Femur (tissue), 1 donor: ENCODE results near the gene OTULIN.

Experiments used
- DNase-seq: peaks from one replicate; pipeline ENCODE4 v3.0.0-alpha.2; 2017

OTULIN gene

GRCh38 chr5:14744296-14745187 lies 80.0 kb downstream of the OTULIN start:
- no peak for DNase-seq

- DNase-seq, result no peak
Observed at GRCh38 chr5:14745188-14745563, 80.7 kb downstream of the OTULIN start.

GRCh38 chr5:14745753-14746152 lies 81.2 kb downstream of the OTULIN start:
- DNase-seq, result no peak

GRCh38 chr5:14748180-14748900 lies 83.8 kb downstream of the OTULIN start:
- peak; percentile 62 for DNase-seq
